ENCODE results near the gene UCP3. TPM values are rescaled to one million over a fixed set of nuclear protein-coding genes. Genes with fewer than 3 reads are reported as not detected.

The UCP3 gene
- total RNA-seq, 1 donor = 1.7 TPM

GRCh38 chr11:74012074-74012809, 3.4 kb upstream of the UCP3 start:
- H3K4me3 ChIP-seq (ENCODE audit: low read depth, low read length) = no peak overlapping the region

GRCh38 chr11:74011360-74012073, 2.6 kb upstream of the UCP3 start:
- DNase-seq (ENCODE audit: low read depth) = no peak
- H3K4me3 ChIP-seq (ENCODE audit: low read depth, low read length) = no peak overlapping the region
- TF ChIP-seq CTCF (IDR thresholded peaks at IDR 0.05; ENCODE audit: insufficient read depth, low read depth, low read length) = no peak

More at GRCh38 chr11:74012074-74012809, 3.4 kb upstream of the UCP3 start:
- TF ChIP-seq CTCF (IDR thresholded peaks at IDR 0.05; ENCODE audit: insufficient read depth, low read depth, low read length) = no peak
- no peak for DNase-seq (ENCODE audit: low read depth)

- DNase-seq (ENCODE audit: low read depth) = no peak
- no peak for TF ChIP-seq CTCF (IDR thresholded peaks at IDR 0.05; ENCODE audit: insufficient read depth, low read depth, low read length)
- no peak overlapping the region for H3K4me3 ChIP-seq (ENCODE audit: low read depth, low read length)
Measured at GRCh38 chr11:74010306-74011300, 1.7 kb upstream of the UCP3 start.

GRCh38 chr11:74009675-74010305, 905 bp upstream of the UCP3 start:
- no peak for DNase-seq (ENCODE audit: low read depth)
- TF ChIP-seq CTCF (IDR thresholded peaks at IDR 0.05; ENCODE audit: insufficient read depth, low read depth, low read length) = no peak
- H3K4me3 ChIP-seq (ENCODE audit: low read depth, low read length) = no peak overlapping the region

GRCh38 chr11:74009230-74009547, 304 bp upstream of the UCP3 start:
- no peak for TF ChIP-seq CTCF (IDR thresholded peaks at IDR 0.05; ENCODE audit: insufficient read depth, low read depth, low read length)
- H3K4me3 ChIP-seq (ENCODE audit: low read depth, low read length) = no peak overlapping the region
- no peak for DNase-seq (ENCODE audit: low read depth)

- no peak overlapping the region for H3K4me3 ChIP-seq (ENCODE audit: low read depth, low read length)
- DNase-seq (ENCODE audit: low read depth) = no peak
- TF ChIP-seq CTCF (IDR thresholded peaks at IDR 0.05; ENCODE audit: insufficient read depth, low read depth, low read length) = no peak
Measured at GRCh38 chr11:74007691-74008372, 1.1 kb downstream of the UCP3 start.
